HAP-1 (cell line): ENCODE results near the gene PITPNM3.
"Not testable (repeated sequence)": the region's sequence is repeated elsewhere in the genome, so short reads cannot be mapped to it uniquely, and the experiment has no call there.

ENCODE experiments used
- DNase-seq, 2 experiments: peaks; one replicate each; pipeline ENCODE4 v3.0.0-alpha.2; 2016 to 2020; ENCODE audit warnings: low spot score in 2 of 2
- H3K27me3 ChIP-seq: fragments of 250-450 bp; sonication (Bioruptor Pico); 2 replicates; pipeline ENCODE4 v1.5.1; 2020; ENCODE audit warnings: low read depth, mild to moderate bottlenecking, moderate library complexity
- H3K36me3 ChIP-seq: fragments of 250-450 bp; sonication (Bioruptor Pico); replicated peaks from 2 replicates; pipeline ENCODE4 v1.5.1; 2020; ENCODE audit warnings: mild to moderate bottlenecking
- H3K4me1 ChIP-seq: fragments of 250-450 bp; sonication (Bioruptor Pico); 2 replicates; pipeline ENCODE4 v1.5.1; 2020; ENCODE audit warnings: mild to moderate bottlenecking
- H3K4me3 ChIP-seq: fragments of 250-450 bp; sonication (Bioruptor Pico); 2 replicates; pipeline ENCODE4 v1.5.1; 2020; ENCODE audit warnings: mild to moderate bottlenecking, moderate library complexity
- H3K9me3 ChIP-seq: fragments of 250-450 bp; sonication (Bioruptor Pico); 2 replicates; pipeline ENCODE4 v1.5.1; 2020; ENCODE audit warnings: mild to moderate bottlenecking, moderate library complexity
- in situ Hi-C: fragments of 300-500 bp; cut with MboI; formaldehyde crosslinking; loops from 3 replicates; pipeline ENCODE4 v1.14.3; 2020; ENCODE audit warnings: low sequenced_read_pairs, inconsistent platforms, mixed read lengths

The PITPNM3 gene

DNA sequence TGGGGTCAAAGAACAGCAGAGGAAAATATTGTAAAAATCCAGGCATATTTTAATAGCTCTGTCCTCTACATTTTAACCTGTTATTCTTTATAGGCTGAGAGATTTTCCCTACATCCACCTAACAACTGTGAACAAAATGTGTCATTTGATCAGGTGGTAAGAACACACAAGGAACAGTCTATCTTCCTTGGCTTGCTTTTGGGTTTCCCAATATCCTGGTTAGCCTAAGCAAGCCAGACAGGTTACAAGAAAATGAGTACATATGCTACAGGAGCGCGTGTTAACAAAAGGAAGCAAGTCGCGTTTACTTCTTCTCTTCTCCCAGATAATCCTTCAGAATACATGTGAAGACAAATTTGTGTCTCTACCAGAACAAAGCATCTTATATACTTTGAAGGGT is 31.0 kb upstream of the PITPNM3 start:
- in situ Hi-C loops = no loop called here
- H3K4me1 ChIP-seq = no peaks in the 10 kb centered on the region
- H3K27me3 ChIP-seq = no peaks in the 10 kb centered on the region
- no peak for DNase-seq
- H3K4me3 ChIP-seq = no peak overlapping the region
- peaks cover 65% of the 10 kb centered on the region for H3K36me3 ChIP-seq
- no peaks in the 10 kb centered on the region for H3K9me3 ChIP-seq

DNA sequence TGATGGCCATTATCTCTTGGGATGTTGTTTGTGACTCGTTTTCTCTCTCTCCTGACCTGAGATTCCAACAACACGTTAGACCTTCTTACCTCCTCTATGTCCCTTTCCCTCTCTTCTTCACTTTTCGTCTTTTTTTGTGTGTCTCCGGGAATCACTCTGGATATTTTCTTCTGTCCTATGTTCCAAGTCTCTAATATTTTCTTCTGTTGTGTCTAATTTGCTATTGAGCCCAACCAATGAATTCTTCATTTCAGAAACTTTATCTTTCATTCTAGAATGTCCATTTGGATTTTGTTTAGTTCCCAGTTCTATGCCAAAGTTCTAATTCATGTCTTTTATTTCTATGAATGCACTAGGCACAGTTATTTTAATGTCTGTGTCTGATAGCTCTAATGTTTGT is 27.1 kb upstream of the PITPNM3 start:
- DNase-seq = no peak
- Histone ChIP-seq H3K4me3 (no peak overlapping the region), H3K27me3 (no peaks in the 10 kb centered on the region), H3K36me3 (peaks cover 50% of the 10 kb centered on the region), H3K9me3 (no peaks in the 10 kb centered on the region), H3K4me1 (no peaks in the 10 kb centered on the region)
- in situ Hi-C loops = no loop called here

DNA sequence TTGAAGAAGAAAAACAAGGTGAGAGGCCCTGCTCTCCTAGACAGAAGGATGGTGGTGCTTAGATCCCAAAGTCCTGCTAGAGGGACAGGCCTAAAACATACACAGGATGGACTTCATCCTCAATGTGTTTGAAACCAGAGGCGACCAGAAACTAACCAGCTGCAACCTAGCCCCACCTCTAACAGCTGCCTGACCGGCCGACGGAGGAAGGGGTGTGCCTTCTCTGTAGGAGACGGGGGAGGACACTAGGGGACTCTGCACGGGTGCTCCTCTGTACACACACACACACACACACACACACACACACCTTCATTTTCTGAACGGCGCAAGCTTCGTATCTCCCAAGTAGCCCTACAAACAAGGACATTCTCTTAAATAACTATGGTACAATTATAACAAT is 24.3 kb upstream of the PITPNM3 start:
- no peaks in the 10 kb centered on the region for H3K9me3 ChIP-seq
- H3K27me3 ChIP-seq = no peaks in the 10 kb centered on the region
- H3K4me1 ChIP-seq = no peaks in the 10 kb centered on the region
- H3K36me3 ChIP-seq = peaks cover 30% of the 10 kb centered on the region
- in situ Hi-C loops = no loop called here
- no peak for DNase-seq
- H3K4me3 ChIP-seq = no peak overlapping the region

DNA sequence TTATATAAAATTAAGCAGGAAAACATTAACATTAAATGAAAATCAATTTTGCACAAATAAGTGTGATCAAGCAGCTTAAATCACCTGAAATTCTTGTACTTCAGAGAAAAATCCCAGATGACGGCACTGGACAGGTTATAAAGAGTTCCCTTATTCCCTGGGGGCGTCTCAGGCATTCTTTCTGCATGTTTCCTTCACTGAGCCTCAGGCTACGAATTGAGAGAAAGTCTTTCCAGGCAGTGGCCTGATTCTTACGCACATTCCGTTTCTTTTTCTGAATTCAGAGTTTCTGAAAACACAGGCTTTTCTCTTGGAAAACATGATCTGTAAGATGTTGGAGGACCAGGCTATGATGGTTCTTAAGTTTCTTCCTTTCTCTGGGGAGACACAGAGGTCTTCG is 22.1 kb upstream of the PITPNM3 start:
- no peaks in the 10 kb centered on the region for H3K9me3 ChIP-seq
- in situ Hi-C loops = no loop called here
- no peaks in the 10 kb centered on the region for H3K27me3 ChIP-seq
- peaks cover 15% of the 10 kb centered on the region for H3K36me3 ChIP-seq
- H3K4me3 ChIP-seq = no peak overlapping the region
- DNase-seq = no peak
- H3K4me1 ChIP-seq = no peaks in the 10 kb centered on the region

DNA sequence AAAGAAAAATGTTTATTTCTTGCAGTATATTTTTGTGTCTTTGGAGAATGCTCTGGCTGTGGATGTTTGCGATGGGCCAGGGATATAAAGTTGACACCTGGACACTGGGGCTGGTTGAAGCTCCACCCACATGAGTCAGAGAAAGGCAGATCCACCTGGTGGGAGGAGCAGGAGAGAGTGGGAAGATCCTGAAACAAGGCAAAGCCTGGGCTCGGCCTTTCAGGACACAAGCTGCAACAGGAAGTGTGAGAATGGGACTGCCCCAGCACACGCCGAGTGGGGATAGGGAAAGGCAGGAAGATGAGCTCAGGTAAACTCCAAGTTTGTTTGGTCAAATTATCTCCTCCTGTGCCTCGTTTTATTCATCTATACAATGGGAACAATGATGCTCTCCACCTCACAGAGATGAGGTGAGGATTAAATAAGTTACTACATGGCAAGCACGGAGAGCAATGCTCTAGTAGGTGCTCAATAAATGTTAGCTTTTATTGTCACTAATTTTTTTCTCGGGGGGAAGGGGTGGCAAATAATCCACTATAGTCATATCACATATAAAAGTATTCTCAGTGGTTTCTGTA is 21.4 kb upstream of the PITPNM3 start:
- Histone ChIP-seq H3K27me3 (no peaks in the 10 kb centered on the region), H3K4me3 (no peak overlapping the region), H3K36me3 (peaks cover 14% of the 10 kb centered on the region), H3K4me1 (no peaks in the 10 kb centered on the region), H3K9me3 (no peaks in the 10 kb centered on the region)
- no peak for DNase-seq
- in situ Hi-C loops = no loop called here

DNA sequence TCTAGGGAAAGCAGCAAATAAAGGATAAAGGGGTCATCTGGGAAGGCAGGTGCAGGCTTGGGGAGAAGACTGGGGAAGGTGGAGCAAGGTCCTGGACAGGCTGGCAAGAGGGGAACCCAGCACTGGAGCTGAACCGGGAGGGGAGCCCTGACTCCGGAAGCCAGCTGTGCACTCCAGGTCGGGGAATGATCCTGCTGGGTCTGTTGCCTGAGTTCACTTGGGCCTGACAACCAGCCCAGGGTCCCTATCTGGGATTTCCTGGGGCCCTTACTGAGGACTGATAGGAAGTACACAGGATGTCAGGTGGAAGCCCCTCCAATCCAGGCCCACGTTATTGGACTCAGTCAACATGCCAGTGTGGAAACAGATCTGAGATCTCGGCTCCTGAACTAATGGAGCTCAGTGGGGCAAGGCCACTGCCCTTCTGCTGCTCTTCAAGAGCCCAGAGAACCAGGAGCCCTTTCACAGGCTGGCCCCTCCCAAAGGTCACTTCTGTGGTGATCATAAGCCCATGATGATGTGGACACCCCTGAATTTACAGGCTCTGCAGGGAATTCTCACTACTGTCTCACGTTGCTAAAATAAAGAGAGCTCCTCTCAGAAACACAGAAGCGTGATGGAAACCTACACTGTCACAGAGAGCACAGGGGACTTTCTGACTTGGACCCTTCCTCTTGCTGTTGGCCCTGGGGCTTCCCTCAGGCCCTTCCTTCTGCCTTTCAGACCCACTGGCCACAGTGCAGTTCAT is 19.9 kb upstream of the PITPNM3 start:
- Histone ChIP-seq H3K27me3 (no peaks in the 10 kb centered on the region), H3K4me3 (no peak overlapping the region), H3K4me1 (no peaks in the 10 kb centered on the region), H3K9me3 (no peaks in the 10 kb centered on the region), H3K36me3 (peaks cover 14% of the 10 kb centered on the region)
- in situ Hi-C loops = no loop called here
- DNase-seq = no peak

DNA sequence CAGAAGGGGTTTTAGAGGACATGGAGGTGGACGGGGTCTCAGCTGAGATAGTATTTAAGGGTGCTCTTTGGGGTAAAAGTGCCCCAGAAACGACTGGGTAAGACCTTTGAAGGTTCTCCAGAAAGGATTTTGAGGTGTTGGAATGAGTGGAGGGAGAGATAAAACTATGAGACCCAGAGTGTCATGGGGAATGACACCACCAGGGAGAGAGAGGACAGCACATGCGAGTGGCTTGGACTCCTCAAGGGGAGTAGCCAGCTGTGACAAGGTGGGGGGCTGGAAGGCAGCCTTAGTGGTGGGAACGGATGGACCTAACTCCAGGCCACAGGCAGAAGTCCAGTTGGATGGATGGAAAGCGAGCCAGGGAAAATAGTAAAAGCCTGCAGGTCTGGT is 19.2 kb upstream of the PITPNM3 start:
- Histone ChIP-seq H3K36me3 (peaks cover 14% of the 10 kb centered on the region), H3K9me3 (no peaks in the 10 kb centered on the region), H3K27me3 (no peaks in the 10 kb centered on the region), H3K4me1 (no peaks in the 10 kb centered on the region), H3K4me3 (no peak overlapping the region)
- no peak for DNase-seq
- in situ Hi-C loops = no loop called here

DNA sequence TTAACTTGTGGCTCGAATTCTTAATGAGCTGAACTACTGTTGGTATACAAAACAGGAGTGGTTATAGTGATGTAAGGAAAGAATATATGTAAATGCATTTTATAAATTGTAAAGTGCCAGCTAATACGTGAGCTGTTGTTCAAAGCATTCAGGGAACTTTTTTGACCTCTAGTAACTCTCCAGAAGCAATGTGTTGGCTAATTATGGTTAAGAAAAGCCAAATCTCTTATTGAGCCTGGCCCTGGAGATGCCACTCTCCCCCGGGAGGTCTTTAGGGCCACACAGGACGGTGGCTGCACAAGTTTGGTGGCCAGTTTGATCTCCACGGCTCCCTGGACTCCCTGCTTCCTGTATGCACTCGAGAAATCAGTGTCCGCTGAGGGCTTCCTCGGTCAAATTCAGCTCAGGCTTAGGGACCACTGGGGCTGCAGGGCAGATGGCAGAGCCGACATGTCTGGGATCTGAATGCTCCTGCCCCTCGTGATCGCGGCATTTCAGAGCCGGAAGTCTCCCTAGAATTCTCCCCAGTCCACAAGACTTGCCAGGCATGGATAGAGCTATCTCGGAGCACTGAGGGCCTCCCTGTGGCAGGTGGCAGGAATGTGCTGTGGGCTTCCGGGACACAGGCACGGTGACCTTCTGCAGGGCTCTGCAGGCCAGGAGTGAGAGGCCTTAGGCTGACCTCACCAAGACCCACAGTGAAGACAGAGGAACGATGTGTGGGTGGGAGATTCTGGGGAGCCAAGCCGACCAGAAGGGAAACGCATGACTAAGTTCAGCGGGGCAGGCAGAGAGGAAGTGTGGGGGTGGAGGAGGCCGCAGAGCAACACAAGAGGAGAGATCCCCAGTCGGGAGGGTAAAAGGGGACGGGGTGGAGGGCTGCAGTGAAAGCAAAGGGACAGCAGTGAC is 18.6 kb upstream of the PITPNM3 start:
- no peaks in the 10 kb centered on the region for H3K27me3 ChIP-seq
- no peak for DNase-seq
- H3K4me1 ChIP-seq = no peaks in the 10 kb centered on the region
- H3K4me3 ChIP-seq = no peak overlapping the region
- H3K36me3 ChIP-seq = peaks cover 14% of the 10 kb centered on the region
- in situ Hi-C loops = no loop called here
- H3K9me3 ChIP-seq = no peaks in the 10 kb centered on the region

DNA sequence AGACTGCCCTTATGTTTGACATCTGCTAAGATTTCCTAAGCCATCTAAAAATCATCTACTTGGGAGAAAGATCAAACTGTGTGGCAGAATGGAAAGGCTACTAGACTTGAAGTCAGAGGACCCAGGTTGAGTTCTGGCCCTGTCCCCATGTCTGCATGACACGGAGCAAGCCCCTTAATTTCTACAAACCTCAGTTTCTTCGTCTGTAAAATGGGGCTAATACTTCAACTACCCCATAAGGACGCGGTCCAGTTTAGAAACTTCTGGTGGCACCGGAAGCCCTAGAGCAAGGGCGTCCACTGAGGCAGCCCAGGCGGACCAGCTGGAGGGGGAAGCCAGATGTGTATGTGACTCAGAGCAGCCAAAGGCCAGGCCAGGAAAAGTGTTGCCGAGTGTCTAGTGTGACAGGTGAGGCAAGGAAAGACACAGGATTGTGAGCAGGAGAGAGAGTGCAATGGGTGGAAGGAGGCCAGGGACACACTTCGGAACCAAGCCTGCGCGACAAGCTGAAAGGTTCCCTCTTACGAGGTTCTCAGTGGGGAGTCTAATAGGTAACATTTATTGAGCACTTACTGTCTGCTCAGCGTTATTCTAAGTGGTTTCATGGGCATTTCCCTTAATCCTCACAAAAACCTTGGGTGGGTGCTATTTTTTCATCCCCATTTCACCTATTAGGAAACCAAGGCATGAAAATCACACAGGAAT is 17.8 kb upstream of the PITPNM3 start:
- no peak for DNase-seq
- in situ Hi-C loops = no loop called here
- Histone ChIP-seq H3K27me3 (no peaks in the 10 kb centered on the region), H3K4me1 (no peaks in the 10 kb centered on the region), H3K36me3 (peaks cover 11% of the 10 kb centered on the region), H3K4me3 (no peak overlapping the region), H3K9me3 (no peaks in the 10 kb centered on the region)

DNA sequence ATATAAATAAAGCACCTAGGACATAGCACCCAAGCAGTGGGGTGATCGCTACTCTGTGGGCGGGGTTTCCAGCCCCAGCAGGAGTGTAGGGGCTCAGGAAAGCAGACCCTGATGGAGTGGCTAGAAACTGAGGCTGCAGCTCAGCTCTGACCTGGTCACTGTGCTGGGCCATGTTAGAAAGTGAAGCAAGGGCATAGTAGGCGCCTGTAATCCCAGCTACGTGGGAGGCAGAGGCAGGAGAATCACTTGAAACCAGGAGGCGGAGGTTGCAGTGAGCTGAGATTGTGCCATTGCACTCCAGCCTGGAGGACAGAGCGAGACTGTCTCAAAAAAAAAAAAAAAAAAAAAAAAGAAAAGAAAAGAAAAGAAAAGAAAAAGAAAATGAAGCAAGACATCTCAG is 17.1 kb upstream of the PITPNM3 start:
- H3K4me3 ChIP-seq, H3K9me3 ChIP-seq, DNase-seq, in situ Hi-C loops, H3K36me3 ChIP-seq, H3K27me3 ChIP-seq, H3K4me1 ChIP-seq: not testable (repeated sequence)

DNA sequence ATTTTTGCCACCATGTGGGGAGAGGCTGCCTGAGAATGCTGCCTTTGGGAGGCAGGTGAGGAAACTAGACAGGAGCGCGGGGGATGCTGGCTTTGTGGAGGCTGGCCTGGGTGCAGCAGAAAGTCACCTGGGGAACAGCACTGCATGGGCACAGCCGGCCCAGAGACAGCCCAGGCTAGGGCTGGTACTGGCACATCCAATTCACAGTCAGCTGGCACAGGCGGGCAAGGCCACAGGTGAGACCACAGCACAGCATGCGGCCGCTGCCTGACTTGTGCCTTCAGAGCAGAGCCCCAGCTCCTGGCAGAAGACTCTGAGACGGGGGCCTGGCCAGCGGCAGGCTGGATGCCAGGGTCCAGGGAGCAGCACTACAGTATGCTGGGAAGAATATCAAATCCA is 16.6 kb upstream of the PITPNM3 start:
- Histone ChIP-seq H3K4me3 (no peak overlapping the region), H3K4me1 (peaks cover 4% of the 10 kb centered on the region; the same call in 1 of the 2 replicates), H3K9me3 (no peaks in the 10 kb centered on the region), H3K27me3 (no peaks in the 10 kb centered on the region), H3K36me3 (no peaks in the 10 kb centered on the region; the same call in 1 of the 2 replicates)
- in situ Hi-C loops = no loop called here
- no peak for DNase-seq

DNA sequence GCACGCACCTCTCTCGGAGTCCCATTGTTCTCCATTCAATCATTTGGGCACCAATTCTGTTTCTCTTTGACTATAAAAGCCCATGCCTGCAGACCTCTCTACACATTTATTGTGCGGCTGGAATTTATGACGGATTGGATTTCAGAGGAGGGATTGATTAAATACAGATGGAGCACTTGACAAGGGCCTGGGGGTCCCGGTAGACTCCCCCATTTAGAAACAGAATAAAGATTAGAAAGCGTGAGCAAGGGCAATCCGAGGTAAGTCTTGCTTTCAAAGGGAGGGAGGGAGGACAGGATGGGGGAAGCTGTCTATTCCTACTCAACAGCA is 15.1 kb upstream of the PITPNM3 start:
- Histone ChIP-seq H3K4me3 (no peak overlapping the region), H3K9me3 (no peaks in the 10 kb centered on the region), H3K36me3 (no peaks in the 10 kb centered on the region; the same call in 1 of the 2 replicates), H3K27me3 (no peaks in the 10 kb centered on the region), H3K4me1 (peaks cover 6% of the 10 kb centered on the region; the same call in 1 of the 2 replicates)
- DNase-seq = no peak
- in situ Hi-C loops = no loop called here

DNA sequence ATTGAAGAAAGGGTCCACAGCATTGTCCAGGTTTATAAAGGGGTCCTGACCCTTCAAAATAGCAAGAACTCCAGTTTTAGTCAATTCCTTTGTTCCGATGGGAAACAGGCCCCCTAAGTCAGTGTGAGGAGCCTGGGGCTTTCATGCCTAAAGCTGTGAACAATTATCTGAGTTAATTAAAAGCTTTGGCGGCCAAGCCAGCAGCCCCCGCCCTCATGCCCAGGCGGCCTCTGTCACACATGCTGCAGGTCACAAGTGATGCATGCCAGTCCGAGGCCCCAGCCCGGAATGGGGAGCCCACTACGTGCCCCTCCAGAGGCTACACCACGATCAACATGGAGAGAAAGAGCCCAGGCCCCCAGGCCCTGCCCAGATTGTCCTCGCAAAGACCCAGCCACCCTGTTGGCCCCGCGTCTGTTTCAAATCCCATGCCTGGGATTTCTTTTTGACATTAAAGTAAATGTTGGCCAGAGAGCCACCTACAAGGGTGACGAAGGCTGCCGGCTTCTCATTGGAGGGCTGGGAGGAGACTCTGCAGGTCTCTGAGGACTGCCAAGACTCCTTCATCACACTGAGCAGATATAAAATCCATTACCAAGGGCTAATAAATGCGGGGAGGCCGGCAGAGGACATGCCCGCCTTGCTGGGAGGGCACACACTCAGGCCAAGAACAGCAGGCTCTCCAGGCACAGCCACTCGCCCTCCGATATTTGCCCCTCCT is 14.5 kb upstream of the PITPNM3 start:
- peaks cover 6% of the 10 kb centered on the region; the same call in 1 of the 2 replicates for H3K4me1 ChIP-seq
- no peak for DNase-seq
- no peaks in the 10 kb centered on the region for H3K27me3 ChIP-seq
- no peaks in the 10 kb centered on the region; the same call in 1 of the 2 replicates for H3K36me3 ChIP-seq
- no peaks in the 10 kb centered on the region for H3K9me3 ChIP-seq
- H3K4me3 ChIP-seq = no peak overlapping the region
- in situ Hi-C loops = no loop called here
